ENCODE data around the gene SLC33A1. TPM values are rescaled to one million over a fixed set of nuclear protein-coding genes. Genes with fewer than 3 reads are reported as not detected.
A peak's percentile ranks its signal among the peaks of the same experiment; 100 is the strongest.
"Not testable (repeated sequence)": the region's sequence is repeated elsewhere in the genome, so short reads cannot be mapped to it uniquely, and the experiment has no call there.

The SLC33A1 gene
- total RNA-seq, 1 experiment from 2014 or later: 27.7 TPM

- no peak for DNase-seq (ENCODE audit: low read depth in 1 of 2, low spot score in 2 of 2)
- Histone ChIP-seq H3K4me3 (no peak overlapping the region), H3K27me3 (replicated peaks) (no peaks in the 10 kb centered on the region), H3K27ac (no peak overlapping the region), H3K9me3 (replicated peaks) (no peaks in the 10 kb centered on the region), H3K4me1 (replicated peaks) (peaks cover 15% of the 10 kb centered on the region), H3K36me3 (peaks cover 18% of the 10 kb centered on the region)
These were observed 6.2 kb downstream of the SLC33A1 start for GRCh38 chr3:155847993-155848392.

DNA sequence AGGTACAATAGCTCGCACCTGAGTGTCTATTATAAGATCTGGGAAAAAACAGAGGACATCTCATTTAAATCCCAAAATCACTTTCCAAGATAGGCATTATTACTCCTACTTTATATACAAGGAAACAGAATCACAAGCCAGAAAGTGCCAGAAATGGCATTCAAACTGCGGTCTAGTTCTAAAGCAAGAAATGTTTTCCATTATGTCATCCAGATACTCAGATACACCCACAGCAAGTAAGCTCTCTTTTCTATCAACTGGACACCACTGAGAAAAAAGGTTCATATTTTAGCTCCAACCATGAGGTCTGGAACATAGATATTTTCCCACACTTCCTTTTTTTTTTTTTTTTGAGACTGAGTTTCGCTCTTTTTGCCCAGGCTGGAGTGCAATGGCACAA lies 8.1 kb downstream of the SLC33A1 start:
- Histone ChIP-seq H3K9me3 (replicated peaks) (no peaks in the 10 kb centered on the region), H3K4me1 (replicated peaks) (no peaks in the 10 kb centered on the region), H3K4me3 (no peak overlapping the region), H3K36me3 (peaks cover 6% of the 10 kb centered on the region), H3K27ac (no peak overlapping the region), H3K27me3 (replicated peaks) (no peaks in the 10 kb centered on the region)
- no peak for DNase-seq (ENCODE audit: low read depth in 1 of 2, low spot score in 2 of 2)

DNA sequence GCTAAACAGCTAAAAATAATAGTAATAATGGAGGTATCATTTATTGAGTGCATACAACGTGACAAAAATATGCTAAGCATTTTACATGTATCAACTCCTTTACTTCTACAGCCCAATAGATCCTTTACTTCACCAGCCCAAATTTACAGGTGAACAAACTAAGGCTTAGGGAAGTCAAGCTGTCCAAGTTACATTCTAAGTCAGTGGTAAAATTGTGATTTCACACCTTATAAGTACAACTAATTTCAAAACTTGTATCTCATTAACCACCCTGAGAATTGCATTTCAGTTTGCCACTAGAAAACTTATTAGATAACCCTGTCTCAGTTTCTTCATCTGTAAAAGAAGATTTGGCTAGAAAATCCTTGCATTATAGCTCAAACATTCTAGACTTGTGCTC lies 10.7 kb downstream of the SLC33A1 start:
- DNase-seq (ENCODE audit: low read depth in 1 of 2, low spot score in 2 of 2): no peak
- Histone ChIP-seq H3K36me3 (peaks cover 6% of the 10 kb centered on the region), H3K27ac (no peak overlapping the region), H3K9me3 (replicated peaks) (no peaks in the 10 kb centered on the region), H3K27me3 (replicated peaks) (no peaks in the 10 kb centered on the region), H3K4me3 (no peak overlapping the region), H3K4me1 (replicated peaks) (no peaks in the 10 kb centered on the region)

DNA sequence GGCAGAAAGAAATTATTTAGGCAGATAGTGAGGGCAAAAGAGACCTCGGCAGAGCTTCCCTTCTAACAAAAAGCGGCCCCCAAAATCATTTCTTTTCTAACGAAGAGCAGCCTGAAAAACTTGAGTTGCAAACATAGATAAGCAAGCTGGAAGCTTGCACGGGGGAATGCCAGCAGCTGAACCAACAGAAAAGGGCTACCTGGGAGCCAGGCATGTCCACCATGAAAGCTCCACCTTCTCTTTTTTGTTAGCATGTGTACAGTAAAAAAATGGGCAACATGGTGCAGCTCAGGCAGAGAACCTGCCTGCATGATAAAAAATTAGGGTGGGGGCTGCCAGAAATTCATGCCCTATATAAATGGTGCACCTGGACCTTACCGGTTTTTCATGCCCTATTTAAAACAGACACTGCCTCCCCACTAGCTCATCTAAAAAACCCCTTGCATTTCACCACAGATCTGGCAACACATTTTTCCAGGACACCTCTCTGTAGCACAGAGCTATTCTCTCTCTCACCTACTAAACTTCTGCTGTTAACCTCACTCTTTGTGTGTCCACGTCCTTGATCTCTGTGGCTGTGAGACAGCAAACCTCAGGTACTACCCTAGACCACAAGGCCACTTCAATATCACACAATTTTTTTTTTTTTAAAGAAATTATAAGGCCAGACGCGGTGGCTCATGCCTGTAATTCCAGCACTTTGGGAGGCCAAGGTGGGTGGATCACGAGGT lies 18.7 kb downstream of the SLC33A1 start:
- no peaks in the 10 kb centered on the region; the same call in 1 of the 2 replicates for H3K36me3 ChIP-seq
- no peaks in the 10 kb centered on the region for H3K27me3 ChIP-seq (replicated peaks)
- DNase-seq (ENCODE audit: low read depth in 1 of 2, low spot score in 2 of 2): no peak
- H3K27ac ChIP-seq: no peak overlapping the region
- H3K4me1 ChIP-seq (replicated peaks): no peaks in the 10 kb centered on the region
- no peaks in the 10 kb centered on the region for H3K9me3 ChIP-seq (replicated peaks)
- no peak overlapping the region for H3K4me3 ChIP-seq

GRCh38 chr3:155828490-155829098 lies 25.6 kb downstream of the SLC33A1 start:
- H3K36me3 ChIP-seq: peaks cover 13% of the 10 kb centered on the region
- not testable (repeated sequence) for H3K4me3 ChIP-seq; DNase-seq (ENCODE audit: low read depth in 1 of 2, low spot score in 2 of 2); H3K4me1 ChIP-seq (replicated peaks); H3K27ac ChIP-seq; H3K9me3 ChIP-seq (replicated peaks); H3K27me3 ChIP-seq (replicated peaks)

GRCh38 chr3:155815030-155815545 lies 39.1 kb downstream of the SLC33A1 start:
- H3K27ac ChIP-seq: no peak overlapping the region
- H3K4me3 ChIP-seq: no peak overlapping the region
- DNase-seq (ENCODE audit: low read depth in 1 of 2, low spot score in 2 of 2): no peak
- H3K27me3 ChIP-seq (replicated peaks): no peaks in the 10 kb centered on the region
- no peaks in the 10 kb centered on the region for H3K9me3 ChIP-seq (replicated peaks)
- no peaks in the 10 kb centered on the region for H3K4me1 ChIP-seq (replicated peaks)
- H3K36me3 ChIP-seq: no peaks in the 10 kb centered on the region

DNA sequence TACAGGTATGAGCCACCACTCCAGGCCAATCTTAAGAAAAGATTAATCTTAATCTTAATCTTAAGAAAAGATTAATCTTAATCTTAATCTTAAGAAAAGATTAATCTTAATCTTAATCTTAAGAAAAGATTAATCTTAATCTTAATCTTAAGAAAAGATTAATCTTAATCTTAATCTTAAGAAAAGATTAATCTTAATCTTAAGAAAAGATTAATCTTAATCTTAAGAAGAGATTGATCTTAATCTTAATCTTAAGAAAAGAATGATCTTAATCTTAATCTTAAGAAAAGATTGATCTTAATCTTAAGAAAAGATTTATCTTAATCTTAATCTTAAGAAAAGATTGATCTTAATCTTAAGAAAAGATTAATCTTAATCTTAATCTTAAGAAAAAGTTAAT lies 41.0 kb downstream of the SLC33A1 start:
- H3K4me3 ChIP-seq; H3K4me1 ChIP-seq (replicated peaks); H3K27ac ChIP-seq; H3K27me3 ChIP-seq (replicated peaks); H3K9me3 ChIP-seq (replicated peaks); H3K36me3 ChIP-seq; DNase-seq (ENCODE audit: low read depth in 1 of 2, low spot score in 2 of 2): not testable (repeated sequence)

DNA sequence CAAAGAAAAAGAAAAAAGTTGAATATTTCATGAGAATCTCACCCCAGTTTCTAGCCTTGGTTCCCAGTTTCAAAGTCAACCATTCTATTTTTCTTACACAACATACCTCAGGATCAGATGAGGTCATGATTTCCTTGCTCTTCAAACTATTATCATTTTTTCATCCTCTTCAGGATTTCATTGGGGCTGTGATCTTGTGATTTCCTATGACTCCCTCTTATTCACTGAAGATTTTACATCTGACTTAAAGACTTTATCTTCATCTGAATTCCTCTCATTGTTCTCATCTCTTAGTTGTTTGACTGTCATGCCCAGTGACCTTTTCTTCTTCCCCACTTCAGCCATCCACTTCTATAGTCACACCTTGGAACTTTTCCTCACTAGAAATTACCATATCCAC lies 45.0 kb downstream of the SLC33A1 start:
- no peaks in the 10 kb centered on the region for H3K27me3 ChIP-seq (replicated peaks)
- no peak overlapping the region for H3K27ac ChIP-seq
- no peaks in the 10 kb centered on the region for H3K36me3 ChIP-seq
- H3K4me1 ChIP-seq (replicated peaks): 0 out of 2 replicates have a peak, but pooled peaks cover 4% of the 10 kb centered on the region
- DNase-seq (ENCODE audit: low read depth in 1 of 2, low spot score in 2 of 2): no peak
- H3K4me3 ChIP-seq: no peak overlapping the region
- no peaks in the 10 kb centered on the region for H3K9me3 ChIP-seq (replicated peaks)

- Histone ChIP-seq H3K9me3 (replicated peaks) (no peaks in the 10 kb centered on the region), H3K4me1 (replicated peaks) (0 out of 2 replicates have a peak, but pooled peaks cover 4% of the 10 kb centered on the region), H3K36me3 (no peaks in the 10 kb centered on the region), H3K4me3 (no peak overlapping the region), H3K27ac (no peak overlapping the region), H3K27me3 (replicated peaks) (no peaks in the 10 kb centered on the region)
- no peak for DNase-seq (ENCODE audit: low read depth in 1 of 2, low spot score in 2 of 2)
These were observed 46.4 kb downstream of the SLC33A1 start for GRCh38 chr3:155807823-155808222.

DNA sequence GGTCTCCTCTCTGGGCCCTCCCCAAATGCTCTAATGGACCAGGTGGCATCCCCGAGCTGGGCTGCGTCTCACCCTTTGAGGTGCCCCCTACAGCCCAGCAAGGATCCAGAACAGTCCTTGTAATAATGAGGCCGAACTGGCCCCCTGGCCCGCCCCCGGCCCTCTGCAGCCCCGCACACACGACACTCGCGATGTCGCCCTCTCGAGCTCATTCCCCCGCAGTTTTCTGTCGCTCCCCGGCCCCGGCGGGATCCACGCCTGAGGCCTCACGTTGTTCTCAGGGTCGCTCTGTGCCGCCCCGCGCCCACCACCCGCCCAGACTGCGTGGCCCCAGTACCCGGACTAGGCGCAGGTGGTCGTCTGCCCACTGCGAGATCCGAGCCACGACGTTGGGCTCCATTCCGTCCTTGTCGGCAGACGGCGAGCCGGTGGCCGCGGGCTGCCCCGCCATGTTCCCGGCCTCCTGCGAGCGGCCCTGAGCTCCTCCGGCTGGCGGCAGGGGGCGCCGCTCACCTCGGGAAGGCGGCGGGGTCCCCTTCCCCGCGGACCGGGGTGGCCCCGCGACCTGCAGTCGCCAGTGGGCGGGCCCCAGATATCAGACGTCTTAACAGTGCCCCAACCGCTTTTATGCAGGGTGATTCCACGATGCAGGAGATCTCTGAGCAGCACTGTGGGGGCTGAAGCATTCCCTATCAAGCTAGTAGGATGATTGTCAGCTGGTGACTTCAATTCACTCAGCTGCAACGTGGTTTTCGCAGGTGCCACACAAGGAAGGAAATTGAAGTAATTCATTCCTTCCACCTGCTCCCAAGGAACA lies 48.2 kb downstream of the SLC33A1 start, which contains the start of gene C3orf33:
Gene C3orf33, minus strand, starts transcription at position 477 of the 817 bp plus-strand sequence. Its CDS starts 26 bp downstream, at position 451.
- Histone ChIP-seq H3K9me3 (replicated peaks) (no peaks in the 10 kb centered on the region), H3K36me3 (no peaks in the 10 kb centered on the region), H3K27ac (peak within 1 kb of the TSS; percentile 39; the same call in 1 of the 2 replicates), H3K27me3 (replicated peaks) (no peaks in the 10 kb centered on the region), H3K4me3 (peak within 1 kb of the TSS; percentile 54), H3K4me1 (replicated peaks) (0 out of 2 replicates have a peak, but pooled peaks cover 4% of the 10 kb centered on the region)
- DNase-seq (ENCODE audit: low read depth in 1 of 2, low spot score in 2 of 2): peak; percentile 55 to 78

DNA sequence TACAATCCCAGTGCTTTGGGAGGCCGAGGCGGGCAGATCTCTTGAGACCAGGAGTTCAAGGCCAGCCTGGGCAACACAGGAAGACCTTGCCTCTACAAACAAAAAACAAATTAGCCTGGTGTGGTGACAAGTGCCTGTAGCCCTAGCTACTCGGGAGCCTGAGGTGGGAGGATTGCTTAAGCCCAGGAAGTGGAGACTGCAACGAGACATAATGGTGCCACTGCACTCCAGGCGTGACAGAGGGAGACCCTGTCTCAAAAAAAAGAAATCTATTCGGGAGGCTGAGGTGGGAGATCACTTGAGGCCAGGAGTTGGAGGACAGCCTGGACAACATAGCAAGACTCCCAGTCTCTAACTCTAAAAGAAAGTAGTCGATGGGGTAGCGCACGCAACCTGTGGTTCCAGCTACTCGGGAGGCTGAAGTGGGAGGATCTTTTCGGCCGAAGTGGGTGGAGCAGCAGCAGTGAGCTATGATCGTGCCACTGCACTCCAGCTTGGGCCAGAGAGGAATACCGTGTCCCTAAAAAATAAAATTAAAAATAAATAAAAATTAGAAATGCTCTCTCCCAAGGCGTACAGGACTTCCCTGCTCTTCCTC lies 48.9 kb downstream of the SLC33A1 start:
- H3K4me3 ChIP-seq: peak overlapping the region; percentile 54
- H3K9me3 ChIP-seq (replicated peaks): no peaks in the 10 kb centered on the region
- no peaks in the 10 kb centered on the region for H3K36me3 ChIP-seq
- no peak overlapping the region for H3K27ac ChIP-seq
- DNase-seq (ENCODE audit: low read depth in 1 of 2, low spot score in 2 of 2): no peak
- no peaks in the 10 kb centered on the region for H3K27me3 ChIP-seq (replicated peaks)
- H3K4me1 ChIP-seq (replicated peaks): 0 out of 2 replicates have a peak, but pooled peaks cover 4% of the 10 kb centered on the region

- Histone ChIP-seq H3K27me3 (replicated peaks) (no peaks in the 10 kb centered on the region), H3K9me3 (replicated peaks) (no peaks in the 10 kb centered on the region), H3K4me3 (no peak overlapping the region), H3K36me3 (no peaks in the 10 kb centered on the region), H3K4me1 (replicated peaks) (0 out of 2 replicates have a peak, but pooled peaks cover 4% of the 10 kb centered on the region), H3K27ac (no peak overlapping the region)
- DNase-seq (ENCODE audit: low read depth in 1 of 2, low spot score in 2 of 2): no peak
These were observed 49.9 kb downstream of the SLC33A1 start for GRCh38 chr3:155804323-155804722.

DNA sequence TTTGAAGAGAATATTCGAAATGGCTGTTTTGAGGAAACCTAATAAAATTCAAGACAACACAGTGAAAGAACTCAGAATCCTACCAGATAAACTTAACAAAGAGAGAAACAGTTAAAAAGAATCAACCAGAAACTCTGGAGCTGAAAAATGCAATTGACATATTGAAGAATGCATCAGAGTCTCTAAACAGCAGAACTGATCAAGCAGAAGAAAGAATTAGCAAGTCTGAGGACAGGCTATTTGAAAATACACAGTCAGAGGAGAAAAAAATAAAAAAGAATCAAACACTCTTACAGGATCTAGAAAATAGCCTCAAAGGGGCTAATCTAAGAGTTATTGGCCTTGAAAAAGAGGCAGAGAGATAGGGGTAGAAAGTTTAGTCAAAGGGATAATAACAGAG lies 61.7 kb downstream of the SLC33A1 start:
- no peaks in the 10 kb centered on the region for H3K4me1 ChIP-seq (replicated peaks)
- H3K9me3 ChIP-seq (replicated peaks): no peaks in the 10 kb centered on the region
- H3K4me3 ChIP-seq: no peak overlapping the region
- H3K27ac ChIP-seq: no peak overlapping the region
- no peaks in the 10 kb centered on the region for H3K36me3 ChIP-seq
- no peak for DNase-seq (ENCODE audit: low read depth in 1 of 2, low spot score in 2 of 2)
- H3K27me3 ChIP-seq (replicated peaks): no peaks in the 10 kb centered on the region
